Breast epithelium (tissue), 4 donors: ENCODE measurements around the gene ASB10. TPM values are rescaled to one million over a fixed set of nuclear protein-coding genes. Genes with fewer than 3 reads are reported as not detected.

Experiments used
- DNase-seq, 2 donors: peaks; one replicate each; pipeline ENCODE4 v3.0.0-alpha.2; 2019; ENCODE audit warnings: low spot score in 2 of 2
- H3K27ac ChIP-seq, 2 donors: fragments of 200-600 bp; sonication (generic) in 1 of 2; one replicate each; pipeline ENCODE4 v1.5.1; 2016 to 2019; ENCODE audit warnings: mild to moderate bottlenecking in 1 of 2
- H3K27me3 ChIP-seq, 2 donors: fragments of 200-600 bp; sonication (generic) in 1 of 2; one replicate each; pipeline versions ENCODE4 v1.5.1 to v1.6.0; 2017 to 2019; ENCODE audit warnings: control low read depth in 1 of 2, mild to moderate bottlenecking in 1 of 2
- H3K36me3 ChIP-seq: fragments of 200-600 bp; one replicate; pipeline ENCODE4 v1.5.1; 2019
- H3K4me1 ChIP-seq, 2 donors: fragments of 200-600 bp; sonication (generic); one replicate each; pipeline ENCODE4 v1.5.1; 2016 to 2019; ENCODE audit warnings: control low read depth in 1 of 2
- H3K4me3 ChIP-seq, 3 donors: fragments of 200-600 bp; sonication (generic); 1 replicate in 2 of 3; 2 replicates in 1 of 3; pipeline ENCODE4 v1.5.1; 2016 to 2019; ENCODE audit warnings: mild to moderate bottlenecking in 3 of 3, moderate library complexity in 2 of 3
- H3K9me3 ChIP-seq, 2 donors: fragments of 200-600 bp; sonication (generic) in 1 of 2; one replicate each; pipeline ENCODE4 v1.5.1; 2016 to 2019; ENCODE audit warnings: control low read depth in 1 of 2
- CTCF ChIP-seq, 3 donors: fragments of 450-650 bp; IDR thresholded peaks; one replicate each; pipeline ENCODE4 v1.5.1; 2016 to 2017; ENCODE audit warnings: antibody characterized with exemption in 3 of 3, mild to moderate bottlenecking in 3 of 3, moderate library complexity in 3 of 3
- POLR2A ChIP-seq: fragments of 450-650 bp; IDR thresholded peaks from one replicate; pipeline ENCODE4 v1.6.1; 2016; ENCODE audit warnings: antibody characterized with exemption, mild to moderate bottlenecking, moderate library complexity
- POLR2AphosphoS5 ChIP-seq, 3 donors: sonication (generic); formaldehyde crosslinking; IDR thresholded peaks; one replicate each; pipeline ENCODE4 v1.6.1; 2017; ENCODE audit warnings: antibody characterized with exemption in 3 of 3
- intact Hi-C: fragments of 100-400 bp; cut with DNase I; formaldehyde crosslinking; loops from one replicate; pipeline ENCODE4 v1.15.1; 2023; ENCODE audit warnings: low total_unique reads
- total RNA-seq, 3 donors: library from RNA; depleted of rRNA; stranded (reverse); fragments of >200 nt; gene quantifications; one replicate each; pipeline ENCODE4 v1.1.0, GENCODE V29; 2016

ASB10 gene
- total RNA-seq, 3 donors from 2014 or later = not detected

- DNase-seq = no peak
- no peaks in the 10 kb centered on the region for H3K9me3 ChIP-seq
- no peak overlapping the region for H3K27ac ChIP-seq
- H3K4me1 ChIP-seq = no peaks in the 10 kb centered on the region
- H3K27me3 ChIP-seq = no peaks in the 10 kb centered on the region
- no peak overlapping the region for H3K4me3 ChIP-seq
- TF ChIP-seq POLR2AphosphoS5 (IDR thresholded peaks at IDR 0.05) = no peak
- intact Hi-C loops = no loop called here
- H3K36me3 ChIP-seq = no peaks in the 10 kb centered on the region
Measured at GRCh38 chr7:151211155-151211772, 24.2 kb upstream of the ASB10 start.

GRCh38 chr7:151210087-151210854, 23.2 kb upstream of the ASB10 start, which contains the start of gene H2BK1:
H2BK1 (minus strand) TSS chr7:151210488; CDS start chr7:151210318, 170 bp downstream.
- Histone ChIP-seq H3K27me3 (no peaks in the 10 kb centered on the region), H3K36me3 (no peaks in the 10 kb centered on the region), H3K9me3 (no peaks in the 10 kb centered on the region), H3K4me1 (no peaks in the 10 kb centered on the region), H3K4me3 (no peak within 1 kb of the TSS), H3K27ac (no peak within 1 kb of the TSS)
- DNase-seq = no peak
- intact Hi-C loops = no loop called here
- TF ChIP-seq POLR2AphosphoS5 (IDR thresholded peaks at IDR 0.05) = no peak
- TF ChIP-seq CTCF (IDR thresholded peaks at IDR 0.05) = no peak
- no peak for TF ChIP-seq POLR2A

- no peaks in the 10 kb centered on the region for H3K9me3 ChIP-seq
- H3K36me3 ChIP-seq = no peaks in the 10 kb centered on the region
- H3K27ac ChIP-seq = no peak overlapping the region
- no peaks in the 10 kb centered on the region for H3K4me1 ChIP-seq
- DNase-seq = no peak
- no peak overlapping the region for H3K4me3 ChIP-seq
- intact Hi-C loops = no loop called here
- TF ChIP-seq CTCF (IDR thresholded peaks at IDR 0.05) (no peak), POLR2AphosphoS5 (IDR thresholded peaks at IDR 0.05) (no peak), POLR2A (no peak)
- peaks cover 0 to 3% of the 10 kb centered on the region in 2 donors for H3K27me3 ChIP-seq
Measured at GRCh38 chr7:151209588-151209987, 22.5 kb upstream of the ASB10 start.

- H3K9me3 ChIP-seq = no peaks in the 10 kb centered on the region
- H3K4me3 ChIP-seq = no peak overlapping the region
- H3K27ac ChIP-seq = no peak overlapping the region
- DNase-seq = no peak
- H3K27me3 ChIP-seq = peaks cover 0 to 7% of the 10 kb centered on the region in 2 donors
- H3K4me1 ChIP-seq = no peaks in the 10 kb centered on the region
- intact Hi-C loops = no loop called here
- no peak for TF ChIP-seq POLR2AphosphoS5 (IDR thresholded peaks at IDR 0.05)
- no peak for TF ChIP-seq CTCF (IDR thresholded peaks at IDR 0.05)
- TF ChIP-seq POLR2A = no peak
- no peaks in the 10 kb centered on the region for H3K36me3 ChIP-seq
Measured at GRCh38 chr7:151208253-151208862, 21.3 kb upstream of the ASB10 start.

GRCh38 chr7:151207804-151208203, 20.8 kb upstream of the ASB10 start:
- Histone ChIP-seq H3K27me3 (peaks cover 0 to 7% of the 10 kb centered on the region in 2 donors), H3K9me3 (no peaks in the 10 kb centered on the region), H3K4me1 (no peaks in the 10 kb centered on the region), H3K36me3 (no peaks in the 10 kb centered on the region), H3K27ac (no peak overlapping the region), H3K4me3 (no peak overlapping the region)
- TF ChIP-seq POLR2A (no peak), CTCF (IDR thresholded peaks at IDR 0.05) (no peak), POLR2AphosphoS5 (IDR thresholded peaks at IDR 0.05) (no peak)
- intact Hi-C loops = no loop called here
- no peak for DNase-seq
